HepG2 (cell line): ENCODE data around the gene SPRN. TPM values are rescaled to one million over a fixed set of nuclear protein-coding genes. Genes with fewer than 3 reads are reported as not detected.

Experiments
- HNRNPLL ChIP-seq: fragments of 200-400 bp; formaldehyde crosslinking; IDR thresholded peaks from 2 replicates; pipeline ENCODE4 v1.6.1; 2017; ENCODE audit warnings: mild to moderate bottlenecking, low read depth, low read length; ENCODE audit not compliant: poor library complexity, severe bottlenecking
- PATZ1 ChIP-seq: sonication (generic); formaldehyde crosslinking; IDR thresholded peaks from 2 replicates; pipeline ENCODE4 v1.4.0; 2020; ENCODE audit warnings: missing genetic modification reagents
- PPARG ChIP-seq: conservative IDR thresholded peaks from 2 replicates; pipeline ENCODE4 v1.6.1; 2016; ENCODE audit warnings: missing biosample characterization, missing genetic modification reagents
- SAFB2 ChIP-seq: sonication (generic); formaldehyde crosslinking; IDR thresholded peaks from 2 replicates; pipeline ENCODE4 v1.5.1; 2020; ENCODE audit warnings: missing genetic modification reagents, low read depth, mild to moderate bottlenecking, borderline replicate concordance
- SIN3A ChIP-seq: IDR thresholded peaks from 2 replicates; pipeline ENCODE4 v1.6.1; 2011; ENCODE audit warnings: low read depth, mild to moderate bottlenecking, control low read depth, low read length, borderline replicate concordance
- SUZ12 ChIP-seq: fragments of 150-350 bp; IDR thresholded peaks from 2 replicates; pipeline ENCODE4 v1.6.1; 2014; ENCODE audit warnings: low read depth, low read length
- TBL1XR1 ChIP-seq: fragments of 150-350 bp; IDR thresholded peaks from 2 replicates; pipeline ENCODE4 v1.6.1; 2014; ENCODE audit warnings: borderline replicate concordance, low read length; ENCODE audit not compliant: partially characterized antibody
- U2AF2 ChIP-seq: fragments of 200-400 bp; formaldehyde crosslinking; IDR thresholded peaks from 2 replicates; pipeline ENCODE4 v1.6.1; 2017; ENCODE audit warnings: low read depth, mild to moderate bottlenecking, low read length
- USF2 ChIP-seq, 2 experiments: sonication (generic) in 1 of 2; formaldehyde crosslinking in 1 of 2; IDR thresholded peaks; 2 replicates each; pipeline versions ENCODE4 v1.5.1 to v1.6.1; 2011 to 2020; ENCODE audit warnings: borderline replicate concordance in 1 of 2, low read depth in 1 of 2, low read length in 1 of 2, mild to moderate bottlenecking in 1 of 2, missing genetic modification reagents in 1 of 2, moderate library complexity in 1 of 2
- ZFYVE20 ChIP-seq: sonication (generic); formaldehyde crosslinking; IDR thresholded peaks from 2 replicates; pipeline ENCODE4 v1.8.0; 2023; ENCODE audit warnings: low read depth, mild to moderate bottlenecking, moderate library complexity, missing genetic modification reagents, borderline replicate concordance
- ZNF292 ChIP-seq: sonication (generic); formaldehyde crosslinking; IDR thresholded peaks from 2 replicates; pipeline ENCODE4 v1.8.1; 2022; ENCODE audit warnings: mild to moderate bottlenecking, low read depth, missing genetic modification reagents, borderline replicate concordance
- ZNF484 ChIP-seq: sonication (generic); formaldehyde crosslinking; IDR thresholded peaks from 2 replicates; pipeline ENCODE4 v1.5.1; 2020; ENCODE audit warnings: mild to moderate bottlenecking, low read depth, missing genetic modification reagents, borderline replicate concordance
- ZNF550 ChIP-seq: sonication (generic); formaldehyde crosslinking; IDR thresholded peaks from 2 replicates; pipeline ENCODE4 v1.4.0; 2020; ENCODE audit warnings: mild to moderate bottlenecking, missing genetic modification reagents, borderline replicate concordance
- ZNF557 ChIP-seq: sonication (generic); formaldehyde crosslinking; IDR thresholded peaks from 2 replicates; pipeline ENCODE4 v1.4.0; 2020; ENCODE audit warnings: missing genetic modification reagents
- ZNF609 ChIP-seq: sonication (generic); formaldehyde crosslinking; IDR thresholded peaks from 2 replicates; pipeline ENCODE4 v1.4.0; 2020; ENCODE audit warnings: mild to moderate bottlenecking, missing genetic modification reagents, borderline replicate concordance
- ZNF615 ChIP-seq: sonication (generic); formaldehyde crosslinking; IDR thresholded peaks from 2 replicates; pipeline ENCODE4 v1.5.0; 2020; ENCODE audit warnings: mild to moderate bottlenecking, missing genetic modification reagents, borderline replicate concordance
- ZNF660 ChIP-seq: sonication (generic); formaldehyde crosslinking; IDR thresholded peaks from 2 replicates; pipeline ENCODE4 v1.5.1; 2020; ENCODE audit warnings: mild to moderate bottlenecking, low read depth, missing genetic modification reagents, borderline replicate concordance
- ZSCAN21 ChIP-seq: sonication (generic); formaldehyde crosslinking; IDR thresholded peaks from 2 replicates; pipeline ENCODE4 v1.8.0; 2022; ENCODE audit warnings: mild to moderate bottlenecking, missing genetic modification reagents, moderate library complexity, borderline replicate concordance
- polyA plus RNA-seq, 8 experiments: library from polyadenylated mRNA; depleted of rRNA in 3 of 8; stranded (reverse) in 7 of 8; unstranded in 1 of 8; fragments of >200 nt; fragmentation: Illumina TruSeq in 4 of 8; extraction: Trizol in 4 of 8; gene quantifications; 2 replicates each; pipeline versions ENCODE4 v1.2.1 to v1.2.3, GENCODE V29; 2011 to 2016; ENCODE audit warnings: low read depth in 4 of 8, missing spikeins in 1 of 8, mixed read lengths in 1 of 8; ENCODE audit not compliant: insufficient read depth in 1 of 8
- total RNA-seq, 5 experiments: library from RNA; depleted of rRNA; stranded (reverse); fragments of >200 nt; fragmentation: Illumina TruSeq; extraction: Trizol; gene quantifications; 2 replicates each; pipeline ENCODE4 v1.2.3, GENCODE V29; 2016; ENCODE audit warnings: low read depth in 1 of 5

The SPRN gene
- total and polyA plus RNA-seq, 2 of the 13 experiments (the other 11 are each of a cell fraction or from before 2014, with no cell fraction given), result not detected

DNA sequence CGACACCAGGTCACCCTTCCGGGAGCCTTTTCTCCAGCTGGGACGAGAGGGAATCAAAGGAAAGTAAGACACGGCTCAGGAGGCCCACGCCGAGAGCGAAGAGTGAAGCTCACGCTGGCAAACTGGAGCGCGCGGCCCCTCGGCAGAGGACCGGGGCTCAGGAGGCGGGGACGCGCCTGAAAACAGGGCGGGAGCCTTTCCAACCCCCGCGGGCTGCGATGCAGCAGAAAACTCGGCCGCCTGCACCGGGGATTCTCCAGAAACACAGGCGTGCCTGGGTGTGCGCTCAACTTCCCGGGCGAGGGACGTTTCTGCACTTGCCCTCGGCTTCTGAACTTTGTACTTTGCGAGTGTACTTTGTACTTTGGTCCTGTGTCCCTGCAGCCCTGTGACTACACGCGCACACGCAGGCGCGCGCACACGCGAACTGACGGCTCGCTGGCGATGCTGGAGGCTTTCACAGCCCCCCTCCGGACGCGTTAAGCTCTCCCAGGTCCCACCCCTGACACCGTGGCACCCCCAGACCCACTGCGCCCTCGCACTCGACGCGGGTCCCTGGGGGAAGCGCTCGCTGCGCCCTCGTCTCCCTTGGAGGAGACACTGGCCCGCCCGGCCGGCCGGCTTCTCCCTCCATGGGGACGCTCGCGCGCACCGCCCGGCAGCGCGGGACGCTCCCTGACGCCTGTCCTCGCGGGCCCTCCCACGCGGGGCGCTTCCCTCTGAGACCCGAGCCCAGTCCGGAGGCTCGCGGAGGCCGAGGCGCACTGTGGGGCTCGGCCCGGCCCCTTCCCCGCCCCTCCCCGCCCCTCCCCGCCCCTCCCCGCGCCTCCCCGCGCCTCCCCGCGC lies 46.0 kb downstream of the SPRN start (continued):
- peak; percentile 66; the same call in 1 of the 2 replicates for TF ChIP-seq ZNF609
- peak; percentile 41; the same call in 1 of the 2 replicates for TF ChIP-seq ZNF292 (CRISPR knock-in tag)
- no peak for TF ChIP-seq PPARG (CRISPR knock-in tag)
- no peak for TF ChIP-seq U2AF2
- no peak for TF ChIP-seq ZFYVE20 (CRISPR knock-in tag)
- no peak for TF ChIP-seq SUZ12
- TF ChIP-seq ZSCAN21, result peak; percentile 72; the same call in 1 of the 2 replicates
- 0 out of 2 replicates have a peak, but pooled peaks have one; percentile 27 for TF ChIP-seq ZNF484 (CRISPR knock-in tag)
- TF ChIP-seq SIN3A, result peak; percentile 66; the same call in 1 of the 2 replicates
- TF ChIP-seq ZNF615 (CRISPR knock-in tag), result 0 out of 2 replicates have a peak, but pooled peaks have one; percentile 27
- no peak for TF ChIP-seq ZNF557 (CRISPR knock-in tag)
- TF ChIP-seq ZNF550 (CRISPR knock-in tag), result no peak
- TF ChIP-seq ZNF660 (CRISPR knock-in tag), result no peak
- no peak for TF ChIP-seq PATZ1
- TF ChIP-seq TBL1XR1, result no peak
- TF ChIP-seq SAFB2 (CRISPR knock-in tag), result peak; percentile 92; the same call in 1 of the 2 replicates
- TF ChIP-seq HNRNPLL, result peak; percentile 35
- TF ChIP-seq USF2 (IDR thresholded peaks at IDR 0.05; ENCODE audit: low read depth, low read length), result no peak
- TF ChIP-seq USF2 (CRISPR knock-in tag; IDR thresholded peaks at IDR 0.05; ENCODE audit: borderline replicate concordance), result 0 out of 2 replicates have a peak, but pooled peaks have one; percentile 24
